HCT116 (cell line): ENCODE data around the gene SLC7A9. TPM values are rescaled to one million over a fixed set of nuclear protein-coding genes. Genes with fewer than 3 reads are reported as not detected.

Experiments
- ATAC-seq: fragments of 200-7000 bp; cut with Tn5 transposase; 2 replicates; pipeline ENCODE4 v1.9.1; 2020; ENCODE audit warnings: mild to moderate bottlenecking, moderate library complexity
- BruUV-seq: library from RNA; stranded (reverse); fragments of 400-500 nt; replicated peaks from 2 replicates; lab custom pipeline; 2021; lab: Mats Ljungman, UMichigan
- CTCF ChIA-PET: fragments of 300-600 bp; sonication (Branson Sonifier 250); formaldehyde crosslinking; loops from one replicate; lab custom pipeline; 2021; ENCODE audit warnings: antibody characterized with exemption; lab: Charles Lee
- POLR2A ChIA-PET: fragments of 300-600, 350-600 bp; sonication (Branson Sonifier 250); formaldehyde crosslinking; loops from one replicate; lab custom pipeline; 2021; ENCODE audit warnings: antibody characterized with exemption; lab: Charles Lee
- RAD21 ChIA-PET, 2 experiments: fragments of 300-600 bp; sonication (Branson Sonifier 250); formaldehyde crosslinking; loops; one replicate each; lab custom pipeline; 2023; ENCODE audit warnings: low total read pairs in 2 of 2; ENCODE audit not compliant: uncharacterized antibody in 2 of 2, unreplicated experiment in 2 of 2, low non-redundant PET in 1 of 2; lab: Charles Lee
- DNase-seq: peaks from one replicate; pipeline ENCODE4 v3.0.0-alpha.2; 2010; ENCODE audit warnings: low read depth, low spot score
- H2AFZ ChIP-seq: fragments of 200-600 bp; shearing (Covaris generic), sonication (generic); 2 replicates; pipeline ENCODE4 v1.6.1; 2017; ENCODE audit warnings: low read depth, mixed run types, mixed read lengths, antibody characterized with exemption, low read length; ENCODE audit not compliant: poor library complexity, severe bottlenecking
- H3K27ac ChIP-seq: 2 replicates; pipeline ENCODE4 v1.5.1; 2012; ENCODE audit warnings: low read depth, low read length
- H3K27me3 ChIP-seq: fragments of 200-600 bp; sonication (generic); 2 replicates; pipeline ENCODE4 v1.6.1; 2016; ENCODE audit warnings: mixed run types, low read length, mixed read lengths; ENCODE audit not compliant: insufficient read depth
- H3K36me3 ChIP-seq, 2 experiments: fragments of 200-500 bp in 1 of 2; fragments of 200-600 bp in 1 of 2; sonication (Bioruptor generic) in 1 of 2; sonication (generic) in 1 of 2; 2 replicates each; pipeline versions ENCODE4 v1.5.1 to v1.6.1; 2014 to 2016; ENCODE audit warnings: low read length in 2 of 2, inconsistent platforms in 1 of 2, mixed read lengths in 1 of 2, mixed run types in 1 of 2; ENCODE audit not compliant: insufficient read depth in 2 of 2, control insufficient read depth in 1 of 2
- H3K4me1 ChIP-seq, 2 experiments: fragments of 200-600 bp in 1 of 2; sonication (generic) in 1 of 2; 2 replicates each; pipeline versions ENCODE4 v1.5.1 to v1.6.1; 2012 to 2017; ENCODE audit warnings: low read length in 2 of 2, inconsistent platforms in 1 of 2, mild to moderate bottlenecking in 1 of 2, mixed read lengths in 1 of 2, mixed run types in 1 of 2, moderate library complexity in 1 of 2; ENCODE audit not compliant: insufficient read depth in 2 of 2, control insufficient read depth in 1 of 2
- H3K4me2 ChIP-seq: fragments of 200-600 bp; sonication (generic); 2 replicates; pipeline ENCODE4 v1.6.1; 2017; ENCODE audit warnings: mixed run types, low read length, mixed read lengths
- H3K4me3 ChIP-seq, 2 experiments: fragments of 200-600 bp in 1 of 2; sonication (generic) in 1 of 2; replicated peaks in 1 of 2; 2 replicates each; pipeline ENCODE4 v1.5.1; 2011 to 2016; ENCODE audit warnings: low read length in 2 of 2, control low read depth in 1 of 2, low read depth in 1 of 2, mild to moderate bottlenecking in 1 of 2, mixed read lengths in 1 of 2, mixed run types in 1 of 2
- H3K79me2 ChIP-seq: fragments of 200-600 bp; sonication (generic); 2 replicates; pipeline ENCODE4 v1.6.1; 2017; ENCODE audit warnings: mild to moderate bottlenecking, mixed run types, low read length, moderate library complexity, mixed read lengths; ENCODE audit not compliant: insufficient read depth
- H3K9ac ChIP-seq: fragments of 200-600 bp; sonication (generic); 2 replicates; pipeline ENCODE4 v1.6.1; 2016; ENCODE audit warnings: low read length, mixed read lengths
- H3K9me2 ChIP-seq: fragments of 200-600 bp; sonication (generic), shearing (Covaris generic); 2 replicates; pipeline ENCODE4 v1.6.1; 2017; ENCODE audit warnings: mixed run types, mild to moderate bottlenecking, moderate library complexity; ENCODE audit not compliant: insufficient read depth
- H3K9me3 ChIP-seq, 2 experiments: fragments of 200-500 bp in 1 of 2; fragments of 200-600 bp in 1 of 2; sonication (Bioruptor generic) in 1 of 2; sonication (generic) in 1 of 2; 2 replicates each; pipeline ENCODE4 v1.6.1; 2014 to 2017; ENCODE audit warnings: low read length in 2 of 2, mixed read lengths in 2 of 2, inconsistent platforms in 1 of 2, low read depth in 1 of 2, mild to moderate bottlenecking in 1 of 2, mixed run types in 1 of 2, moderate library complexity in 1 of 2; ENCODE audit not compliant: control insufficient read depth in 1 of 2, insufficient read depth in 1 of 2
- H4K20me1 ChIP-seq: fragments of 200-600 bp; sonication (generic), shearing (Covaris generic); 2 replicates; pipeline ENCODE4 v1.6.1; 2017; ENCODE audit warnings: mixed run types, mild to moderate bottlenecking, moderate library complexity; ENCODE audit not compliant: insufficient read depth
- CBX3 ChIP-seq: IDR thresholded peaks from 2 replicates; pipeline ENCODE4 v1.6.1; 2012; ENCODE audit warnings: low read depth
- CEBPB ChIP-seq: IDR thresholded peaks from 2 replicates; pipeline ENCODE4 v1.6.1; 2012; ENCODE audit warnings: low read depth
- EGR1 ChIP-seq: IDR thresholded peaks from 2 replicates; pipeline ENCODE4 v1.6.1; 2012; ENCODE audit warnings: low read depth
- ELF1 ChIP-seq: IDR thresholded peaks from 2 replicates; pipeline ENCODE4 v1.6.1; 2012; ENCODE audit warnings: low read depth, borderline replicate concordance
- EZH2 ChIP-seq: fragments of 200-600 bp; sonication (generic); IDR thresholded peaks from 2 replicates; pipeline ENCODE4 v1.6.1; 2017; ENCODE audit warnings: antibody characterized with exemption, mixed run types
- POLR2A ChIP-seq: IDR thresholded peaks from 2 replicates; pipeline ENCODE4 v1.7.0; 2011; ENCODE audit warnings: borderline replicate concordance; ENCODE audit not compliant: insufficient read depth, insufficient read length; ENCODE audit errors: extremely low read depth
- RAD21 ChIP-seq: IDR thresholded peaks from 2 replicates; pipeline ENCODE4 v1.6.1; 2012; ENCODE audit warnings: low read depth, mild to moderate bottlenecking
- SIN3A ChIP-seq: IDR thresholded peaks from 2 replicates; pipeline ENCODE4 v1.6.1; 2012; ENCODE audit warnings: low read depth
- YY1 ChIP-seq: IDR thresholded peaks from 2 replicates; pipeline ENCODE4 v1.6.1; 2011; ENCODE audit warnings: low read length, low read depth, moderate library complexity, mild to moderate bottlenecking; ENCODE audit not compliant: insufficient replicate concordance; ENCODE audit errors: extremely low read depth
- ZFX ChIP-seq: fragments of 450-650 bp; IDR thresholded peaks from 2 replicates; pipeline ENCODE4 v1.6.1; 2017
- ZNF274 ChIP-seq: fragments of 200-500 bp; sonication (Bioruptor generic); IDR thresholded peaks from 2 replicates; pipeline ENCODE4 v1.6.1; 2014; ENCODE audit warnings: mild to moderate bottlenecking, low read depth, low read length, inconsistent platforms
- intact Hi-C: fragments of 100-400 bp; cut with micrococcal nuclease; formaldehyde crosslinking; loops from 2 replicates; pipeline ENCODE4 v1.10.0; 2022
- total RNA-seq: library from RNA; stranded (reverse); gene quantifications from one replicate; pipeline ENCODE4 v1.2.1, GENCODE V29; 2021; ENCODE audit not compliant: unreplicated experiment
- TF ChIP-seq, protein P1 (sequence below), 3 experiments: fragments of 200-600 bp in 1 of 3; sonication (generic) in 1 of 3; IDR thresholded peaks in 2 of 3; conservative IDR thresholded peaks in 1 of 3; 2 replicates each; pipeline ENCODE4 v1.5.1; 2012 to 2017; ENCODE audit warnings: low read depth in 2 of 3, low read length in 2 of 3, antibody characterized with exemption in 1 of 3, borderline replicate concordance in 1 of 3, control low read depth in 1 of 3, mild to moderate bottlenecking in 1 of 3, mixed read lengths in 1 of 3, mixed run types in 1 of 3, moderate library complexity in 1 of 3; ENCODE audit not compliant: insufficient read depth in 1 of 3
- TF ChIP-seq, protein P2 (sequence below): IDR thresholded peaks from 2 replicates; pipeline ENCODE4 v1.6.1; 2012
- TF ChIP-seq, protein P3 (sequence below): IDR thresholded peaks from 2 replicates; pipeline ENCODE4 v1.6.1; 2012
- TF ChIP-seq, protein P4 (sequence below): IDR thresholded peaks from 2 replicates; pipeline ENCODE4 v1.6.1; 2012; ENCODE audit warnings: low read depth

SLC7A9 gene
- total RNA-seq, 1 experiment from 2014 or later, result 0.42 TPM

DNA sequence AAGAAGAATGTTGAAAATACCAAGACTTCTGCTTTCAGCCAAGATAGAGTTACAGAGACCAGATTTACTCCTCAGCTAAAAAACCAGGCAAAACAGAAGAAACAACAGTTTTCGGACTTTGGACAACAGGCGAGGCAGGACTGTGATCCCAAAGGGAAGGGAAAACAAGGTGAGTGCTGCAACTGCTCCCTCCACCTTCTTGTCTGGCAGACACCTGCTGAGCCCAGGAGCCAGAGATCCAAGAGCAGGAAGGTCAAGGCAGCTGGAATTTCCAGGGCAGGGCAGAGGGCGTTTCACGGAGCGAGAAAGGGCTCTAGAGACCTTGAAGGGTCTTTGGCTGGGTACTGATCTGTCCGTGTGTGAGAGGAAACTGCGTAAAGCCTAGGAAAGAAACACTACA is 32.9 kb upstream of the SLC7A9 start:
- Histone ChIP-seq H3K27me3 (no peaks in the 10 kb centered on the region), H3K4me2 (no peak overlapping the region), H3K4me1 (peaks cover 9 to 14% of the 10 kb centered on the region in 2 experiments), H3K9me3 (no peaks in the 10 kb centered on the region), H3K4me3 (no peak overlapping the region), H2AFZ (no peak overlapping the region), H3K79me2 (no peaks in the 10 kb centered on the region), H3K27ac (no peak overlapping the region), H4K20me1 (no peaks in the 10 kb centered on the region), H3K9me2 (no peaks in the 10 kb centered on the region), H3K36me3 (peaks cover 2 to 3% of the 10 kb centered on the region in 2 experiments; a peak in 1 of 4 replicates), H3K9ac (no peak overlapping the region)
- intact Hi-C loops, result no loop called here
- ChIA-PET RAD21 (no interaction called here), POLR2A (no interaction called here), CTCF (no interaction called here)
- no peak for TF ChIP-seq EZH2
- TF ChIP-seq POLR2A, result no peak
- no peak for TF ChIP-seq ZFX
- TF ChIP-seq, protein P1, sequence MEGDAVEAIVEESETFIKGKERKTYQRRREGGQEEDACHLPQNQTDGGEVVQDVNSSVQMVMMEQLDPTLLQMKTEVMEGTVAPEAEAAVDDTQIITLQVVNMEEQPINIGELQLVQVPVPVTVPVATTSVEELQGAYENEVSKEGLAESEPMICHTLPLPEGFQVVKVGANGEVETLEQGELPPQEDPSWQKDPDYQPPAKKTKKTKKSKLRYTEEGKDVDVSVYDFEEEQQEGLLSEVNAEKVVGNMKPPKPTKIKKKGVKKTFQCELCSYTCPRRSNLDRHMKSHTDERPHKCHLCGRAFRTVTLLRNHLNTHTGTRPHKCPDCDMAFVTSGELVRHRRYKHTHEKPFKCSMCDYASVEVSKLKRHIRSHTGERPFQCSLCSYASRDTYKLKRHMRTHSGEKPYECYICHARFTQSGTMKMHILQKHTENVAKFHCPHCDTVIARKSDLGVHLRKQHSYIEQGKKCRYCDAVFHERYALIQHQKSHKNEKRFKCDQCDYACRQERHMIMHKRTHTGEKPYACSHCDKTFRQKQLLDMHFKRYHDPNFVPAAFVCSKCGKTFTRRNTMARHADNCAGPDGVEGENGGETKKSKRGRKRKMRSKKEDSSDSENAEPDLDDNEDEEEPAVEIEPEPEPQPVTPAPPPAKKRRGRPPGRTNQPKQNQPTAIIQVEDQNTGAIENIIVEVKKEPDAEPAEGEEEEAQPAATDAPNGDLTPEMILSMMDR (IDR thresholded peaks at IDR 0.05 in 2 of 3, conservative IDR thresholded peaks at IDR 0.05 in 1 of 3; ENCODE audit: borderline replicate concordance in 1 of 3, insufficient read depth in 1 of 3, low read depth in 2 of 3, low read length in 2 of 3), result no peak
- TF ChIP-seq RAD21, result no peak
- TF ChIP-seq CEBPB, result no peak
- no peak for TF ChIP-seq ZNF274
- TF ChIP-seq, protein P2, sequence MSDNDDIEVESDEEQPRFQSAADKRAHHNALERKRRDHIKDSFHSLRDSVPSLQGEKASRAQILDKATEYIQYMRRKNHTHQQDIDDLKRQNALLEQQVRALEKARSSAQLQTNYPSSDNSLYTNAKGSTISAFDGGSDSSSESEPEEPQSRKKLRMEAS, result no peak
- TF ChIP-seq, protein P3, sequence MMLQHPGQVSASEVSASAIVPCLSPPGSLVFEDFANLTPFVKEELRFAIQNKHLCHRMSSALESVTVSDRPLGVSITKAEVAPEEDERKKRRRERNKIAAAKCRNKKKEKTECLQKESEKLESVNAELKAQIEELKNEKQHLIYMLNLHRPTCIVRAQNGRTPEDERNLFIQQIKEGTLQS, result no peak
- TF ChIP-seq SIN3A, result no peak
- no peak for TF ChIP-seq CBX3
- no peak for TF ChIP-seq ELF1
- no peak for TF ChIP-seq YY1
- TF ChIP-seq, protein P4, sequence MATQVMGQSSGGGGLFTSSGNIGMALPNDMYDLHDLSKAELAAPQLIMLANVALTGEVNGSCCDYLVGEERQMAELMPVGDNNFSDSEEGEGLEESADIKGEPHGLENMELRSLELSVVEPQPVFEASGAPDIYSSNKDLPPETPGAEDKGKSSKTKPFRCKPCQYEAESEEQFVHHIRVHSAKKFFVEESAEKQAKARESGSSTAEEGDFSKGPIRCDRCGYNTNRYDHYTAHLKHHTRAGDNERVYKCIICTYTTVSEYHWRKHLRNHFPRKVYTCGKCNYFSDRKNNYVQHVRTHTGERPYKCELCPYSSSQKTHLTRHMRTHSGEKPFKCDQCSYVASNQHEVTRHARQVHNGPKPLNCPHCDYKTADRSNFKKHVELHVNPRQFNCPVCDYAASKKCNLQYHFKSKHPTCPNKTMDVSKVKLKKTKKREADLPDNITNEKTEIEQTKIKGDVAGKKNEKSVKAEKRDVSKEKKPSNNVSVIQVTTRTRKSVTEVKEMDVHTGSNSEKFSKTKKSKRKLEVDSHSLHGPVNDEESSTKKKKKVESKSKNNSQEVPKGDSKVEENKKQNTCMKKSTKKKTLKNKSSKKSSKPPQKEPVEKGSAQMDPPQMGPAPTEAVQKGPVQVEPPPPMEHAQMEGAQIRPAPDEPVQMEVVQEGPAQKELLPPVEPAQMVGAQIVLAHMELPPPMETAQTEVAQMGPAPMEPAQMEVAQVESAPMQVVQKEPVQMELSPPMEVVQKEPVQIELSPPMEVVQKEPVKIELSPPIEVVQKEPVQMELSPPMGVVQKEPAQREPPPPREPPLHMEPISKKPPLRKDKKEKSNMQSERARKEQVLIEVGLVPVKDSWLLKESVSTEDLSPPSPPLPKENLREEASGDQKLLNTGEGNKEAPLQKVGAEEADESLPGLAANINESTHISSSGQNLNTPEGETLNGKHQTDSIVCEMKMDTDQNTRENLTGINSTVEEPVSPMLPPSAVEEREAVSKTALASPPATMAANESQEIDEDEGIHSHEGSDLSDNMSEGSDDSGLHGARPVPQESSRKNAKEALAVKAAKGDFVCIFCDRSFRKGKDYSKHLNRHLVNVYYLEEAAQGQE, result no peak
- TF ChIP-seq EGR1, result no peak
- ATAC-seq (no peak), DNase-seq (no peak)
- no TSS peak for BruUV-seq
